ENCODE data around the gene CMTM6.

GRCh38 chr3:32506466-32506865 is 3.8 kb upstream of the CMTM6 start:
- TF ChIP-seq MYC (IDR thresholded peaks at IDR 0.05; ENCODE audit: borderline replicate concordance, low read length) (no peak), RARB (CRISPR knock-in tag; IDR thresholded peaks at IDR 0.05) (no peak), CHD4 (IDR thresholded peaks at IDR 0.05; ENCODE audit: borderline replicate concordance) (no peak), GATA3 (IDR thresholded peaks at IDR 0.05; ENCODE audit: borderline replicate concordance) (no peak), CHD2 (IDR thresholded peaks at IDR 0.05; ENCODE audit: low read length, partially characterized antibody) (no peak)
- TF ChIP-seq, protein P1, sequence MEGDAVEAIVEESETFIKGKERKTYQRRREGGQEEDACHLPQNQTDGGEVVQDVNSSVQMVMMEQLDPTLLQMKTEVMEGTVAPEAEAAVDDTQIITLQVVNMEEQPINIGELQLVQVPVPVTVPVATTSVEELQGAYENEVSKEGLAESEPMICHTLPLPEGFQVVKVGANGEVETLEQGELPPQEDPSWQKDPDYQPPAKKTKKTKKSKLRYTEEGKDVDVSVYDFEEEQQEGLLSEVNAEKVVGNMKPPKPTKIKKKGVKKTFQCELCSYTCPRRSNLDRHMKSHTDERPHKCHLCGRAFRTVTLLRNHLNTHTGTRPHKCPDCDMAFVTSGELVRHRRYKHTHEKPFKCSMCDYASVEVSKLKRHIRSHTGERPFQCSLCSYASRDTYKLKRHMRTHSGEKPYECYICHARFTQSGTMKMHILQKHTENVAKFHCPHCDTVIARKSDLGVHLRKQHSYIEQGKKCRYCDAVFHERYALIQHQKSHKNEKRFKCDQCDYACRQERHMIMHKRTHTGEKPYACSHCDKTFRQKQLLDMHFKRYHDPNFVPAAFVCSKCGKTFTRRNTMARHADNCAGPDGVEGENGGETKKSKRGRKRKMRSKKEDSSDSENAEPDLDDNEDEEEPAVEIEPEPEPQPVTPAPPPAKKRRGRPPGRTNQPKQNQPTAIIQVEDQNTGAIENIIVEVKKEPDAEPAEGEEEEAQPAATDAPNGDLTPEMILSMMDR (IDR thresholded peaks at IDR 0.05), result no peak
